Loucy (cell line): Measurements from ENCODE around the gene ILKAP.

Experiments used
- H2AFZ ChIP-seq: fragments of 200-600 bp; sonication (generic); 2 replicates; pipeline ENCODE4 v1.6.0; 2016; ENCODE audit warnings: antibody characterized with exemption, mild to moderate bottlenecking, low read length, moderate library complexity
- H3F3A ChIP-seq: fragments of 200-600 bp; 2 replicates; pipeline ENCODE4 v1.6.0; 2016; ENCODE audit warnings: antibody characterized with exemption, low read depth, mild to moderate bottlenecking
- H3K27me3 ChIP-seq: fragments of 200-600 bp; sonication (generic); 2 replicates; pipeline ENCODE4 v1.6.1; 2014; ENCODE audit warnings: low read length, mild to moderate bottlenecking; ENCODE audit not compliant: insufficient read depth, poor library complexity, severe bottlenecking
- H3K36me3 ChIP-seq: fragments of 200-600 bp; sonication (generic); 2 replicates; pipeline ENCODE4 v1.6.1; 2016; ENCODE audit warnings: low read length; ENCODE audit not compliant: insufficient read depth
- H3K4me1 ChIP-seq: fragments of 200-600 bp; sonication (generic); 2 replicates; pipeline ENCODE4 v1.5.1; 2014; ENCODE audit warnings: low read length, mild to moderate bottlenecking; ENCODE audit not compliant: insufficient read depth, poor library complexity, severe bottlenecking
- H3K4me2 ChIP-seq: fragments of 200-600 bp; sonication (generic); 2 replicates; pipeline ENCODE4 v1.6.0; 2014; ENCODE audit warnings: antibody characterized with exemption, low read length, low read depth, mild to moderate bottlenecking; ENCODE audit not compliant: poor library complexity, severe bottlenecking
- H3K4me3 ChIP-seq: fragments of 200-600 bp; sonication (generic); 2 replicates; pipeline ENCODE4 v1.5.1; 2014; ENCODE audit warnings: low read length, mild to moderate bottlenecking, mixed read lengths; ENCODE audit not compliant: poor library complexity, severe bottlenecking
- H3K79me2 ChIP-seq: fragments of 200-600 bp; sonication (generic); 2 replicates; pipeline ENCODE4 v1.6.1; 2014; ENCODE audit warnings: low read length; ENCODE audit not compliant: insufficient read depth
- H3K9ac ChIP-seq: fragments of 200-600 bp; sonication (generic); 2 replicates; pipeline ENCODE4 v1.6.0; 2014; ENCODE audit warnings: mild to moderate bottlenecking, low read depth, low read length, moderate library complexity; ENCODE audit not compliant: poor library complexity, severe bottlenecking
- H3K9me2 ChIP-seq: fragments of 200-600 bp; sonication (generic); replicated peaks from 2 replicates; pipeline ENCODE4 v1.6.1; 2016; ENCODE audit warnings: low read depth, low read length, mixed read lengths
- H3K9me3 ChIP-seq: fragments of 200-600 bp; sonication (generic); 2 replicates; pipeline ENCODE4 v1.6.1; 2014; ENCODE audit warnings: mild to moderate bottlenecking, antibody characterized with exemption, low read length, low read depth; ENCODE audit not compliant: insufficient read depth
- H4K20me1 ChIP-seq: fragments of 200-600 bp; sonication (generic); 2 replicates; pipeline ENCODE4 v1.6.0; 2014; ENCODE audit warnings: antibody characterized with exemption, low read length, mild to moderate bottlenecking; ENCODE audit not compliant: insufficient read depth, poor library complexity, severe bottlenecking
- EZH2phosphoT487 ChIP-seq: fragments of 200-600 bp; IDR thresholded peaks from 2 replicates; pipeline ENCODE4 v1.6.1; 2018; ENCODE audit warnings: antibody characterized with exemption, mild to moderate bottlenecking, moderate library complexity, borderline replicate concordance
- TF ChIP-seq, protein P1 (sequence below): fragments of 200-600 bp; sonication (generic); conservative IDR thresholded peaks from 2 replicates; pipeline ENCODE4 v1.5.1; 2014; ENCODE audit warnings: mild to moderate bottlenecking, antibody characterized with exemption, low read length

ILKAP gene

DNA sequence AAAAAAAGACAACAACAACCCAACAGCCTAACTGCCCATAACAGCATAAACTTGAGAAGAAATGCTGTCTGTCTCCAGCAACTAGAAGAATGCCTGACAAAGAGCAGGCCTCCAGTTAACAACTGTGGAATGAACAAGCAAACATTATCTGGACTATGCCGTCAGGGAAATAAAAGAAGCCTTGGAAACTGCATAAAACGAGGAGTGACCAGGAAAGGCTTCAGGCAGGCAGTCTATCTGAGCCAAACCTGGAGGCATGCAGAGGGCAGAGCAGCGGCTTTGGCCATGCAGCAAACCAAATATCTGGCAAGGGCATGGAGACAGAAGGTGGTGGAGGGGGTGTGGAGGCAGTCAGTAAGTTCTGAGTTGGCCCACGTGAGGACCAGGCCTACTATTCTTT is 25.2 kb upstream of the ILKAP start:
- H3K36me3 ChIP-seq, result no peaks in the 10 kb centered on the region
- no peak overlapping the region for H2AFZ ChIP-seq
- H3F3A ChIP-seq, result no peaks in the 10 kb centered on the region
- no peaks in the 10 kb centered on the region for H3K9me3 ChIP-seq
- H3K27me3 ChIP-seq, result no peaks in the 10 kb centered on the region
- no peaks in the 10 kb centered on the region for H3K79me2 ChIP-seq
- no peaks in the 10 kb centered on the region for H3K9me2 ChIP-seq
- no peak overlapping the region for H3K9ac ChIP-seq
- H3K4me3 ChIP-seq, result no peak overlapping the region
- no peaks in the 10 kb centered on the region for H3K4me1 ChIP-seq
- H3K4me2 ChIP-seq, result no peak overlapping the region
- no peaks in the 10 kb centered on the region for H4K20me1 ChIP-seq
- TF ChIP-seq, protein P1, sequence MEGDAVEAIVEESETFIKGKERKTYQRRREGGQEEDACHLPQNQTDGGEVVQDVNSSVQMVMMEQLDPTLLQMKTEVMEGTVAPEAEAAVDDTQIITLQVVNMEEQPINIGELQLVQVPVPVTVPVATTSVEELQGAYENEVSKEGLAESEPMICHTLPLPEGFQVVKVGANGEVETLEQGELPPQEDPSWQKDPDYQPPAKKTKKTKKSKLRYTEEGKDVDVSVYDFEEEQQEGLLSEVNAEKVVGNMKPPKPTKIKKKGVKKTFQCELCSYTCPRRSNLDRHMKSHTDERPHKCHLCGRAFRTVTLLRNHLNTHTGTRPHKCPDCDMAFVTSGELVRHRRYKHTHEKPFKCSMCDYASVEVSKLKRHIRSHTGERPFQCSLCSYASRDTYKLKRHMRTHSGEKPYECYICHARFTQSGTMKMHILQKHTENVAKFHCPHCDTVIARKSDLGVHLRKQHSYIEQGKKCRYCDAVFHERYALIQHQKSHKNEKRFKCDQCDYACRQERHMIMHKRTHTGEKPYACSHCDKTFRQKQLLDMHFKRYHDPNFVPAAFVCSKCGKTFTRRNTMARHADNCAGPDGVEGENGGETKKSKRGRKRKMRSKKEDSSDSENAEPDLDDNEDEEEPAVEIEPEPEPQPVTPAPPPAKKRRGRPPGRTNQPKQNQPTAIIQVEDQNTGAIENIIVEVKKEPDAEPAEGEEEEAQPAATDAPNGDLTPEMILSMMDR, result no peak
- no peak for TF ChIP-seq EZH2phosphoT487

DNA sequence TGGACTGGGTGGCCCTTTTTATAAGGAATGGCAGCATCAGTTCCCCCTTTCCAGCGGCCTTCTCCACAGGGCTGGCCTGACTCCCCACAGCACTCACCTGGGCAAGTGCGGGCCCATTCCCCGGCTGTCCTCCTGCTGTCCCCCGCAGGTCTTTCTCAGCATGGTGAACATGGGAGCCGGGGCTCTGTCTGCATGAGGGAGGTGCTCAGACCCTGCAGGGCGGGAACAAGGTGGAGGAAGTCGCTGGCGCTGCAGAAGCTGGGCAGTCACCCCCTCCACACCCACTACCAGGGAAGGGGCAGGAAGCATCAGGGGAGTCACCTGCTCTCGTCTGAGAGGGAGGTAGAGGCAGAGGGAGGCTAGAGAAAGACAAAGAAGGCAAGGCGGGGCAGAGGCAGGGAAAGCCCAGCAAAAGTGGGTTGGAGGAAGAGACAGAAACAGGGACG is 24.1 kb upstream of the ILKAP start:
- H3K9me2 ChIP-seq, result no peaks in the 10 kb centered on the region
- no peak overlapping the region for H3K4me3 ChIP-seq
- no peaks in the 10 kb centered on the region for H3F3A ChIP-seq
- H3K9me3 ChIP-seq, result no peaks in the 10 kb centered on the region
- H3K4me2 ChIP-seq, result no peak overlapping the region
- H3K4me1 ChIP-seq, result no peaks in the 10 kb centered on the region
- H3K9ac ChIP-seq, result no peak overlapping the region
- no peaks in the 10 kb centered on the region for H3K27me3 ChIP-seq
- H3K79me2 ChIP-seq, result no peaks in the 10 kb centered on the region
- TF ChIP-seq, protein P1, result no peak
- no peak for TF ChIP-seq EZH2phosphoT487
- H2AFZ ChIP-seq, result 0 out of 2 replicates have a peak overlapping the region, but pooled peaks have one; percentile 3
- no peaks in the 10 kb centered on the region for H3K36me3 ChIP-seq
- no peaks in the 10 kb centered on the region for H4K20me1 ChIP-seq

DNA sequence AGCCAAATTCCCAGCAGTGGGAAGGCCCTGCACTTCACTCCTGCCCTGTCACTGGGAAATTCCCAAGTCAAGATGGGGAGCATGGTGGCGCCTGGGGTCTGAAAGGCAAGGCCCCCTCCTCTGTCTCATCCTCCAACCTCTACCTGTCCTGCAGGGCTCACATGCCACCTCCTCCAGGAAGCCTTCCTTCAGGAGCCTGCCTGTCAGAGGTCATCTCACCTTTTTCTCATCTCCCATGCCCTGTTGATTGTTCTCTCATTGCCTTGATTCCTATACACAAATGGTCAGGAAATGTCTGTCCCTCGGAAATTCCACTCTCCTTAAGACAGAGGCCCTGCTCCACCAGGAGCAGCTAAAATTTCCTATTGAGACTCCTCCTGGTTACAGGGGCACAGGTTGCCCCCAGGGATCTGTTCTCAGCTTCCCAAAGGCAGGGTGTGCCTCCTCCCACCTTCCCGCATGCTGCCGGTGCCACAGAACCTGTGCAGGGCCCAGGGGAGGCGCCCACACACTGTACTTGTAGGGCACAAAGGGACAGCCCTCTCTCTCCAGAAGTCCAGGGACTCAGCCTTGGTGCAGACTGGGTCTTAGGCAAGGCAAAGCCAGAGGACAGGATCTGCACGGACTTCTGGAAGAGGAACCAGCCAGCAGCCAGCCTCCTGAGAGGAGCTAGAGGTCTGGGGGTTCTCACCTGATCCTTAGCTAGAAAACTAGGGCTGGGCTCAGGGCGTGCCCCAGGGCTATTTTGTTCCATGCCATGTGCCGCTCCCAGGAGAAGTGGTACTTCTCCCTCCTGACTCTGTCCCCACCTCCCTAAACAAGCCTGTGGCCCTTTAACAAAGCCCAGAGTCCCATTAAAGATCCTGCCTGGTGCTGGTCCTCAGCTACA is 23.4 kb upstream of the ILKAP start:
- TF ChIP-seq EZH2phosphoT487, result no peak
- TF ChIP-seq, protein P1, result no peak
- H3K4me3 ChIP-seq, result no peak overlapping the region
- no peaks in the 10 kb centered on the region for H3K36me3 ChIP-seq
- H3K9me3 ChIP-seq, result no peaks in the 10 kb centered on the region
- H3K9me2 ChIP-seq, result no peaks in the 10 kb centered on the region
- no peak overlapping the region for H3K9ac ChIP-seq
- H3K4me1 ChIP-seq, result no peaks in the 10 kb centered on the region
- H4K20me1 ChIP-seq, result no peaks in the 10 kb centered on the region
- H3K4me2 ChIP-seq, result no peak overlapping the region
- no peaks in the 10 kb centered on the region for H3K79me2 ChIP-seq
- no peaks in the 10 kb centered on the region for H3K27me3 ChIP-seq
- H3F3A ChIP-seq, result no peaks in the 10 kb centered on the region
- H2AFZ ChIP-seq, result no peak overlapping the region
